Mucosa of descending colon (tissue), 3 donors: Measurements from ENCODE around the gene HSD3B7. TPM values are rescaled to one million over a fixed set of nuclear protein-coding genes. Genes with fewer than 3 reads are reported as not detected.

Experiments used
- ATAC-seq: fragments of 200-7000 bp; cut with Tn5 transposase; one replicate; pipeline ENCODE4 v1.9.1; 2020; ENCODE audit warnings: mild to moderate bottlenecking, moderate library complexity
- DNase-seq, 3 donors: peaks; one replicate each; pipeline ENCODE4 v3.0.0-alpha.2; 2020
- H3K36me3 ChIP-seq: fragments of 200-600 bp; one replicate; pipeline ENCODE4 v1.8.0; 2021; ENCODE audit warnings: low read depth, mild to moderate bottlenecking
- H3K4me1 ChIP-seq: fragments of 200-600 bp; one replicate; pipeline ENCODE4 v1.8.0; 2021; ENCODE audit warnings: low read depth, mild to moderate bottlenecking
- H3K4me3 ChIP-seq: fragments of 200-600 bp; one replicate; pipeline ENCODE4 v1.8.0; 2021; ENCODE audit warnings: mild to moderate bottlenecking
- H3K9me3 ChIP-seq: fragments of 200-600 bp; one replicate; pipeline ENCODE4 v1.8.0; 2021; ENCODE audit warnings: mild to moderate bottlenecking
- CTCF ChIP-seq: fragments of 200-600 bp; IDR thresholded peaks from one replicate; pipeline ENCODE4 v1.8.0; 2022; ENCODE audit warnings: antibody characterized with exemption, mild to moderate bottlenecking
- intact Hi-C, 2 donors: fragments of 100-400 bp; cut with DNase I in 1 of 2; cut with micrococcal nuclease in 1 of 2; formaldehyde crosslinking; loops; one replicate each; pipeline versions ENCODE4 v1.11.0 to v1.11.1; 2022; cut with DNase I, micrococcal nuclease
- total RNA-seq, 3 donors: library from RNA; stranded (reverse); fragmentation: NEBNext Ultra II Directional in 2 of 3; extraction: Animal tissue kit (Norgen Biotek cat#: 25700) in 2 of 3; gene quantifications; one replicate each; pipeline versions ENCODE4 v1.2.1 to v1.2.4, GENCODE V29; 2021 to 2023
- donor health status: DM: no; HTN: no; CAD: no; lungs with moderate emphysema.
- donor health status: DM: no; HTN: no; CAD: no.
- donor health status: DM: no; HTN: yes; CAD: no.

Gene HSD3B7
- total RNA-seq, 3 donors from 2014 or later, result 16.5 to 27.7 (median 23.2) TPM

GRCh38 chr16:31002250-31002700, 17.3 kb downstream of the HSD3B7 start:
- TF ChIP-seq CTCF, result no peak
- no peak overlapping the region for H3K4me3 ChIP-seq
- ATAC-seq (no peak), DNase-seq (no peak)
- H3K9me3 ChIP-seq, result no peaks in the 10 kb centered on the region
- no peaks in the 10 kb centered on the region for H3K4me1 ChIP-seq
- H3K36me3 ChIP-seq, result no peaks in the 10 kb centered on the region
- intact Hi-C loops, result no loop called here

DNA sequence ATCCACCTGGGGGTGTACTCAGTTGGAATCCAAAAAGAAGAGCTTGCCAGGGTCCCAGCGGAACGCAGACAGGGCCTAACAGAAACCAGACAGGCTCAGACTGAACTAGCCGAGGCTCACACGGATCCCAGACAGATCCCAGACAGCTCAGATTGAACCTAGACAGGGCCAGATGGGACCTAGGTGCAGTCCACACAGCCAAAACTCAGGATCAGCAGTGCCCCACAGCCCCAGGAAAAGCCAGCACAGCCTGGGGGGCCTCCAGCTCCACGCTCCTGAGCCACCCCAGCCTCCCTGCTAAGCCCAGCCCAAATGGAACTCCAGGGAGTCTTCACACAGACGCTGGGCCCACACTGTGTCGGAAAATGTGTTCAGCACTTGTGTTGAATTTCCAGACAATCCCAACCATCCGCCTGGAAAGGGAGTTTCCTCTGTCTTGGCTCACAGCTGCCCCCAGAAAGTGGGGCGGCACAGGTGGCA, 17.9 kb downstream of the HSD3B7 start:
- no peak overlapping the region for H3K4me3 ChIP-seq
- DNase-seq, result no peak
- no peaks in the 10 kb centered on the region for H3K9me3 ChIP-seq
- no peaks in the 10 kb centered on the region for H3K4me1 ChIP-seq
- no peaks in the 10 kb centered on the region for H3K36me3 ChIP-seq
- intact Hi-C loops, result no loop called here
- TF ChIP-seq CTCF, result no peak
- no peak for ATAC-seq

DNA sequence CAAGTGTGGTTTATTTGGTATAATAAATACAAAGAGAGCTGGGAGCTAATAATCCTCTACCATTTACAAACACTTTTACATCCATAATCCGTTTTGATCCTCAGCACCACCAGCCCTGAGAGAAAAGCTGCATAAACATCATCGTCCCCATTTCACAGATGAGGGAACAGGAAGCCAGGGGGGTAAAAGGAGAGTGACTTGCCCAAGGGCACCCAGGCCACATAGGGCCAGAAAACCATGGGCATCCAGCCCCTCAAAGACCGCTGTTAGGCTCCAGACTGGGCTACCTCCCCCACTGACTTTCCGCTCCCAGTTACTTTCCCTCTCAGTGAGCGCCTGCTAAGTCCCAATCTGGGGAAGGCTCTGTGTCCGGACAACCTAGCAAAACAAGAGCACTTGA, 18.7 kb downstream of the HSD3B7 start:
- no peak for TF ChIP-seq CTCF
- intact Hi-C loops, result no loop called here
- Histone ChIP-seq H3K36me3 (no peaks in the 10 kb centered on the region), H3K4me3 (no peak overlapping the region), H3K4me1 (no peaks in the 10 kb centered on the region), H3K9me3 (no peaks in the 10 kb centered on the region)
- no peak for DNase-seq
- no peak for ATAC-seq

DNA sequence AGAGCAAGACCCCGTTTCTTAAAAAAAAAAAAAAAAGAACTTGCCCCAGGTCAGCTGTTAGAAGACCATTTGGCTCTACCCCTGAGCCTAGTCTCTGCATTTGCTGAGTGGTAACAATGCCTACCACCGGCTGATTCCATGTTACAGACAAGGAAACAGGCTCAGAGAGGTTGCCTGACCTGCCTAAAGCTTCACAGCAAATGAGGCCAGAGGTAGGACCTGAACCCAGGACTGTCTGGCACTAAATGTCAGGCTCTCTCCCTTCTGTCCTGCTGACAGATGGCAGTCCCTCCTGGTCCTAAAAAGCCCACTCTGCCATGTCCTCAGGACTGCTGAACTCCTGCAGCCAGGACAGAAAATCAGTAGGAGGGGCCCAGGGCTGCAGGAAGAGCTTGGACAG, 19.7 kb downstream of the HSD3B7 start:
- no peak for TF ChIP-seq CTCF
- no peak overlapping the region for H3K4me3 ChIP-seq
- DNase-seq, result no peak
- no peaks in the 10 kb centered on the region for H3K9me3 ChIP-seq
- H3K4me1 ChIP-seq, result no peaks in the 10 kb centered on the region
- intact Hi-C loops, result no loop called here
- H3K36me3 ChIP-seq, result no peaks in the 10 kb centered on the region
- ATAC-seq, result no peak

DNA sequence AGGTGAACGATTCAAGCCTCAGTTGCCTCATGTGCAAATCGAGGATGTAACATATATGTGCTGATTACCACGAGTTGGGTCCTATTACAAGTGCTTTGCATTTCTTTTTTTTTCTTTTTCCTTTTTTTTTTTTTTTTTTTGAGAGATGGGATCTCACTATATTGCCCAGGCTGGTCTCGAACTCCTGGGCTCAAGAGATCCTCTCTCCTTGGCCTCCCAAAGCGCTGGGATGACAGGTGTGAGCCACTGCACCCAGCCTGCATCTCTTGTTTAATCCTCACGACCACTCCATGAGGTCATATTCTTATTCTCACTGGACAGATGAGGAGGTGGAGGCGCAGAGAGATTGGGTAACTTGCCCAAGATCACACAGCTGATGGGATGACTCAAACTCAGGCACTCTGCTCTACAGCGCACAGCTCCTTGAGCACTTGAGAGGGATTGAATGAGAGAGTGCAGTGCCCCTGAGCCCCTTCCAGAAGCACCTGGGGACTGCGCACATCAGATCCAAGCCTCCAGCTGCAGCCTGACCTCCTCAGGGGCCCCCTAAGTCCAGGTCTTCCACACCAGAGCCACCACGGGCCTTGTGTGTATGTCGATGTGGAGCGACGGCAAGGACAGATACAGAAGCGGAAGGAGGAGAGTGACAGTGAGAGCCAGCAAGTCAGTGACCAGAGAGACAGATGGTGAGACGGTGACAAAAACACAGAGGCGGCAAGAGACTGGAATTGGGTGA, 20.5 kb downstream of the HSD3B7 start:
- H3K4me1 ChIP-seq, result no peaks in the 10 kb centered on the region
- intact Hi-C loops, result no loop called here
- no peak overlapping the region for H3K4me3 ChIP-seq
- DNase-seq (no peak), ATAC-seq (no peak)
- H3K36me3 ChIP-seq, result no peaks in the 10 kb centered on the region
- TF ChIP-seq CTCF, result no peak
- no peaks in the 10 kb centered on the region for H3K9me3 ChIP-seq

DNA sequence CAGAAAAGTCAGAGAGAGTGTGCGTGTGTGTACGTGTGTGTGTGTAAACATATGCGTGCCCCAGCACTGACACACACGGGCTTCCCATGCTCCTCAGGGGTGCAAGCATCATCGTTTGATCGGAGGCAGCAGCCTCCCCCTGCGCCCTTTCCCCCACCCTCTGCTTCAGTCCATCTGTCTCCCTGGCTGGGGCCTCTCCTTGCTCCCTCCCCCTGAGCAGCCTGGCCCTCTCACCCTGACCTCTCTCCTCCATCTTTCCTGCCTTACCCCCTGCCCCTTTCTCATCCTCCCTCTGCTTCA, 21.0 kb downstream of the HSD3B7 start:
- Histone ChIP-seq H3K36me3 (no peaks in the 10 kb centered on the region), H3K4me3 (no peak overlapping the region), H3K4me1 (no peaks in the 10 kb centered on the region), H3K9me3 (no peaks in the 10 kb centered on the region)
- DNase-seq, result no peak
- TF ChIP-seq CTCF, result no peak
- intact Hi-C loops, result no loop called here
- ATAC-seq, result no peak
